Transverse colon (tissue), 4 donors: ENCODE data around the gene PLEKHG4.

Experiments
- EP300 ChIP-seq: sonication (generic); formaldehyde crosslinking; IDR thresholded peaks from one replicate; pipeline ENCODE4 v1.6.1; 2017; ENCODE audit warnings: antibody characterized with exemption, low read depth
- POLR2A ChIP-seq: fragments of 450-650 bp; IDR thresholded peaks from one replicate; pipeline ENCODE4 v1.6.1; 2016; ENCODE audit warnings: antibody characterized with exemption, mild to moderate bottlenecking, moderate library complexity
- POLR2AphosphoS5 ChIP-seq, 3 donors: sonication (generic); formaldehyde crosslinking; IDR thresholded peaks; one replicate each; pipeline ENCODE4 v1.6.1; 2016; ENCODE audit warnings: antibody characterized with exemption in 3 of 3
- TF ChIP-seq, protein P1 (sequence below), 5 experiments: fragments of 200-600 bp in 3 of 5; fragments of 450-650 bp in 2 of 5; sonication (generic) in 3 of 5; IDR thresholded peaks; 1 replicate in 2 of 5; 2 replicates in 3 of 5; pipeline ENCODE4 v1.5.1; 2016 to 2017; ENCODE audit warnings: antibody characterized with exemption in 5 of 5, inconsistent platforms in 3 of 5, mild to moderate bottlenecking in 2 of 5, moderate library complexity in 1 of 5

DNA sequence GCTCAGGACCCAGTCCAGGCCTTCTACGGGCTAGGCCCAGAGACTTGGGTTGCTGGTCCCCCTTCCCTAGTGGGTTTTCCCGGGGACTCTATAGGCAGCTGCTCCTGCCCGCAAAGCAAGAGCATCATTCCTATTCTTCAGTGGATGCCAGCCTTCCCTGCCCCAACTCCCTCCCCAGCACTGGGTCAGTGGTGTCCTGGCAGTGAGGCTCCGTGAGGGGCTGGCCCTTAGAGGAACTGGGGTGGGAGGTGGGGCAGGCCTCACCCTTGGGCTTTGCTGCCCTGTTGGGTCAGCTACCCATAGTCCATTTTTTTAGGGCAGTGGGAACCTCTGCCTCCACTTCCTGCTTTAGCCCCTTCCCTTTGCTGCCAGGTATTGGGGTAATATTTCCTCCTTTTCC is 7.9 kb upstream of the PLEKHG4 start:
- TF ChIP-seq EP300 (no peak), POLR2A (no peak), POLR2AphosphoS5 (IDR thresholded peaks at IDR 0.05) (no peak)
- TF ChIP-seq, protein P1, sequence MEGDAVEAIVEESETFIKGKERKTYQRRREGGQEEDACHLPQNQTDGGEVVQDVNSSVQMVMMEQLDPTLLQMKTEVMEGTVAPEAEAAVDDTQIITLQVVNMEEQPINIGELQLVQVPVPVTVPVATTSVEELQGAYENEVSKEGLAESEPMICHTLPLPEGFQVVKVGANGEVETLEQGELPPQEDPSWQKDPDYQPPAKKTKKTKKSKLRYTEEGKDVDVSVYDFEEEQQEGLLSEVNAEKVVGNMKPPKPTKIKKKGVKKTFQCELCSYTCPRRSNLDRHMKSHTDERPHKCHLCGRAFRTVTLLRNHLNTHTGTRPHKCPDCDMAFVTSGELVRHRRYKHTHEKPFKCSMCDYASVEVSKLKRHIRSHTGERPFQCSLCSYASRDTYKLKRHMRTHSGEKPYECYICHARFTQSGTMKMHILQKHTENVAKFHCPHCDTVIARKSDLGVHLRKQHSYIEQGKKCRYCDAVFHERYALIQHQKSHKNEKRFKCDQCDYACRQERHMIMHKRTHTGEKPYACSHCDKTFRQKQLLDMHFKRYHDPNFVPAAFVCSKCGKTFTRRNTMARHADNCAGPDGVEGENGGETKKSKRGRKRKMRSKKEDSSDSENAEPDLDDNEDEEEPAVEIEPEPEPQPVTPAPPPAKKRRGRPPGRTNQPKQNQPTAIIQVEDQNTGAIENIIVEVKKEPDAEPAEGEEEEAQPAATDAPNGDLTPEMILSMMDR (IDR thresholded peaks at IDR 0.05) = no peak
